GM12878 (cell line): ENCODE data around the gene MPZL3.

Source experiments
- ATF7 ChIP-seq: fragments of 450-650 bp; IDR thresholded peaks from 2 replicates; pipeline ENCODE4 v1.6.1; 2016; ENCODE audit warnings: low read depth, mild to moderate bottlenecking
- CREB1 ChIP-seq: IDR thresholded peaks from 2 replicates; pipeline ENCODE4 v1.6.1; 2012; ENCODE audit warnings: low read depth, mild to moderate bottlenecking, inconsistent platforms
- CTCF ChIP-seq, 3 experiments: IDR thresholded peaks in 2 of 3; conservative IDR thresholded peaks in 1 of 3; 2 replicates each; pipeline ENCODE4 v1.5.1; 2011; ENCODE audit warnings: low read depth in 3 of 3, low read length in 3 of 3, mild to moderate bottlenecking in 3 of 3, control low read depth in 2 of 3, moderate library complexity in 2 of 3, inconsistent platforms in 1 of 3, mixed read lengths in 1 of 3; ENCODE audit not compliant: control insufficient read depth in 2 of 3, insufficient read depth in 1 of 3; ENCODE audit errors: extremely low read depth in 1 of 3
- CUX1 ChIP-seq: IDR thresholded peaks from 2 replicates; pipeline ENCODE4 v1.6.1; 2012; ENCODE audit warnings: improper control_type of control experiment, low read depth, low read length; ENCODE audit not compliant: insufficient replicate concordance
- E2F8 ChIP-seq: fragments of 450-650 bp; IDR thresholded peaks from 2 replicates; pipeline ENCODE4 v1.6.1; 2018; ENCODE audit warnings: mild to moderate bottlenecking, low read depth, moderate library complexity; ENCODE audit not compliant: partially characterized antibody
- FOS ChIP-seq: IDR thresholded peaks from 3 replicates; pipeline ENCODE4 v1.6.1; 2011; ENCODE audit warnings: borderline replicate concordance; ENCODE audit not compliant: insufficient read length; ENCODE audit errors: extremely low read depth
- FOXM1 ChIP-seq: IDR thresholded peaks from 2 replicates; pipeline ENCODE4 v1.6.1; 2012; ENCODE audit warnings: low read depth, mild to moderate bottlenecking, inconsistent platforms, low read length, moderate library complexity
- HDAC6 ChIP-seq: fragments of 200-600 bp; sonication (generic); IDR thresholded peaks from one replicate; pipeline ENCODE4 v1.8.0; 2017; ENCODE audit warnings: antibody characterized with exemption; ENCODE audit not compliant: unreplicated experiment
- MTA2 ChIP-seq: fragments of 450-650 bp; IDR thresholded peaks from 2 replicates; pipeline ENCODE4 v1.6.1; 2016; ENCODE audit warnings: low read depth, mild to moderate bottlenecking, moderate library complexity
- NR2C2 ChIP-seq: IDR thresholded peaks from 2 replicates; pipeline ENCODE4 v1.6.1; 2011; ENCODE audit warnings: borderline replicate concordance, low read depth; ENCODE audit not compliant: control insufficient read depth, insufficient read length
- POLR2A ChIP-seq: IDR thresholded peaks from 2 replicates; pipeline ENCODE4 v1.6.1; 2011; ENCODE audit warnings: low read depth, mild to moderate bottlenecking, low read length
- TF ChIP-seq, protein P1 (sequence below): IDR thresholded peaks from 2 replicates; pipeline ENCODE4 v1.6.1; 2012; ENCODE audit warnings: low read length, inconsistent platforms

GRCh38 chr11:118223570-118223969, 28.6 kb downstream of the MPZL3 start:
- TF ChIP-seq E2F8 (no peak), HDAC6 (no peak), CUX1 (no peak), FOS (no peak), ATF7 (no peak), CREB1 (no peak), MTA2 (no peak), POLR2A (no peak), CTCF (IDR thresholded peaks at IDR 0.05 in 2 of 3, conservative IDR thresholded peaks at IDR 0.05 in 1 of 3; ENCODE audit: control insufficient read depth in 2 of 3, extremely low read depth in 1 of 3, insufficient read depth in 1 of 3, low read depth in 3 of 3, low read length in 3 of 3) (no peak), NR2C2 (no peak), FOXM1 (no peak)
- TF ChIP-seq, protein P1, sequence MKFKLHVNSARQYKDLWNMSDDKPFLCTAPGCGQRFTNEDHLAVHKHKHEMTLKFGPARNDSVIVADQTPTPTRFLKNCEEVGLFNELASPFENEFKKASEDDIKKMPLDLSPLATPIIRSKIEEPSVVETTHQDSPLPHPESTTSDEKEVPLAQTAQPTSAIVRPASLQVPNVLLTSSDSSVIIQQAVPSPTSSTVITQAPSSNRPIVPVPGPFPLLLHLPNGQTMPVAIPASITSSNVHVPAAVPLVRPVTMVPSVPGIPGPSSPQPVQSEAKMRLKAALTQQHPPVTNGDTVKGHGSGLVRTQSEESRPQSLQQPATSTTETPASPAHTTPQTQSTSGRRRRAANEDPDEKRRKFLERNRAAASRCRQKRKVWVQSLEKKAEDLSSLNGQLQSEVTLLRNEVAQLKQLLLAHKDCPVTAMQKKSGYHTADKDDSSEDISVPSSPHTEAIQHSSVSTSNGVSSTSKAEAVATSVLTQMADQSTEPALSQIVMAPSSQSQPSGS = no peak
